Prostate gland (tissue), 2 donors: ENCODE measurements around the gene RAB11FIP2.

Experiments used
- POLR2A ChIP-seq: fragments of 450-650 bp; IDR thresholded peaks from one replicate; pipeline ENCODE4 v1.6.1; 2016; ENCODE audit warnings: antibody characterized with exemption, mild to moderate bottlenecking
- POLR2AphosphoS5 ChIP-seq: sonication (generic); formaldehyde crosslinking; IDR thresholded peaks from one replicate; pipeline ENCODE4 v1.6.1; 2017; ENCODE audit warnings: antibody characterized with exemption
- TF ChIP-seq, protein P1 (sequence below), 4 experiments: fragments of 200-600 bp in 2 of 4; fragments of 450-650 bp in 2 of 4; sonication (generic) in 2 of 4; IDR thresholded peaks; 1 replicate in 3 of 4; 2 replicates in 1 of 4; pipeline ENCODE4 v1.5.1; 2016 to 2019; ENCODE audit warnings: antibody characterized with exemption in 4 of 4, mild to moderate bottlenecking in 2 of 4, moderate library complexity in 2 of 4

DNA sequence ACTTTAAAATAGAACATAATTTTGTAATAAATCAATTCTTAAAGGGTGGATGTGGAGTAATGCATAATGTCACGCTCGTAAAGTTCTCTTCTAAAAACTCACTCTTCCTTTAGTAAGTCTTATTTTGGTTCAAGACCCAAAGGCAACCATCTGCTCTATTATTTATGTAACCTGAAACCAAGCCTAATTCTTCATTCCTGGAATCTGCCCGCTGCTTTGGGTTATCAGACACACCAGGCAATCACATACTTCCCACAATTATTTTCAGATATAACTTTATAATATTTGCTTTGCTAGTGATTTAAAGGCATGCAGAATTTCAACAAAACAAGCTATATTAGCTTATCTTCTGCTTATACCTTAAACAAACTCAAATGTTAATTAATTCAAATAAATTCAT is 39.0 kb downstream of the RAB11FIP2 start:
- TF ChIP-seq POLR2A (no peak), POLR2AphosphoS5 (no peak)
- TF ChIP-seq, protein P1, sequence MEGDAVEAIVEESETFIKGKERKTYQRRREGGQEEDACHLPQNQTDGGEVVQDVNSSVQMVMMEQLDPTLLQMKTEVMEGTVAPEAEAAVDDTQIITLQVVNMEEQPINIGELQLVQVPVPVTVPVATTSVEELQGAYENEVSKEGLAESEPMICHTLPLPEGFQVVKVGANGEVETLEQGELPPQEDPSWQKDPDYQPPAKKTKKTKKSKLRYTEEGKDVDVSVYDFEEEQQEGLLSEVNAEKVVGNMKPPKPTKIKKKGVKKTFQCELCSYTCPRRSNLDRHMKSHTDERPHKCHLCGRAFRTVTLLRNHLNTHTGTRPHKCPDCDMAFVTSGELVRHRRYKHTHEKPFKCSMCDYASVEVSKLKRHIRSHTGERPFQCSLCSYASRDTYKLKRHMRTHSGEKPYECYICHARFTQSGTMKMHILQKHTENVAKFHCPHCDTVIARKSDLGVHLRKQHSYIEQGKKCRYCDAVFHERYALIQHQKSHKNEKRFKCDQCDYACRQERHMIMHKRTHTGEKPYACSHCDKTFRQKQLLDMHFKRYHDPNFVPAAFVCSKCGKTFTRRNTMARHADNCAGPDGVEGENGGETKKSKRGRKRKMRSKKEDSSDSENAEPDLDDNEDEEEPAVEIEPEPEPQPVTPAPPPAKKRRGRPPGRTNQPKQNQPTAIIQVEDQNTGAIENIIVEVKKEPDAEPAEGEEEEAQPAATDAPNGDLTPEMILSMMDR (IDR thresholded peaks at IDR 0.05): no peak
